T-helper 2 cell treated with Interferon-gamma antibody and Interleukin-4, amounts not matched to agents 100 ng/mL and 5 ng/mL, for 36 hours (primary cell): ENCODE data around the gene ACTN4. TPM values are rescaled to one million over a fixed set of nuclear protein-coding genes. Genes with fewer than 3 reads are reported as not detected.
"Not testable (repeated sequence)": the region's sequence is repeated elsewhere in the genome, so short reads cannot be mapped to it uniquely, and the experiment has no call there.

Source experiments
- intact Hi-C: fragments of 100-400 bp; cut with micrococcal nuclease; formaldehyde crosslinking; loops from one replicate; pipeline ENCODE4 v1.15.1; 2023
- total RNA-seq: library from RNA; stranded (reverse); gene quantifications from 2 replicates; pipeline ENCODE4 v1.2.3, GENCODE V29; 2022

The ACTN4 gene
- total RNA-seq: 425 TPM in 2 replicates

- intact Hi-C loops: loop anchor here (1.0 to 5.0 kb wide), 4 partner anchors 10 to 252 kb away; partner anchors contain the start of genes EIF3K, NFKBIB and SIRT2
These were observed at the start of gene ACTN4 for GRCh38 chr19:38647368-38647965. ACTN4 (plus strand) TSS chr19:38647649; CDS start chr19:38647746, 97 bp downstream.

DNA sequence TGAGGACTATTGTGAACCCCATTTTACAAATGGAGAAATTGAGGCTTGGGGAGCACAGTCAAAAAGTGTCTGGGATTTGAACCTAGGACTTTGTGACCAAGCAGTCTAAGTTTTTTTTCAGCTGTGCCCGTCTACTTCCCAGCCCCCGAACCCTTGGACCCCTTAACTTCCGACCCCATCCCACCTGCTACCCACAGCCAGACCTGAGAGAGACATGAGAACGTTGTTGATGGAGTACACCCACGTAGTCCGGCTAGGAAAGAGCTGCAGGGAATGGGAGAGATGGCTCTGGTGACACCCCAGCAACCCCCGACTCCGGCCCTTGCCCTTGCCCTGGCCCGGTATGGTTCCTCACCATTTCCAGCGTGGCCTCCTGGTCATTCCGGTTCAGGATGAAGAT lies 47.7 kb upstream of the ACTN4 start:
- intact Hi-C loops: no loop called here

DNA sequence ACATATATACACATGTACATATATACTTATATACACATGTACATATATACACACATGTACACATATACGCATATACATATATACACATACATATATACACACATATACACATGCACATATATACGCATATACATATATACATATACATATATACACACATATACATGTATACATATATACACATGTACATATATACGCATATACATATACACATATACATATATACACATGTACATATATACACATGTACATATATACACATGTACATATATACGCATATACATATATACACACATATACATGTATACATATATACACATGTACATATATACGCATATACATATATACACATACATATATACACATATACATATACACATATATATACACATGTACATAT lies 44.6 kb upstream of the ACTN4 start:
- intact Hi-C loops: not testable (repeated sequence)

DNA sequence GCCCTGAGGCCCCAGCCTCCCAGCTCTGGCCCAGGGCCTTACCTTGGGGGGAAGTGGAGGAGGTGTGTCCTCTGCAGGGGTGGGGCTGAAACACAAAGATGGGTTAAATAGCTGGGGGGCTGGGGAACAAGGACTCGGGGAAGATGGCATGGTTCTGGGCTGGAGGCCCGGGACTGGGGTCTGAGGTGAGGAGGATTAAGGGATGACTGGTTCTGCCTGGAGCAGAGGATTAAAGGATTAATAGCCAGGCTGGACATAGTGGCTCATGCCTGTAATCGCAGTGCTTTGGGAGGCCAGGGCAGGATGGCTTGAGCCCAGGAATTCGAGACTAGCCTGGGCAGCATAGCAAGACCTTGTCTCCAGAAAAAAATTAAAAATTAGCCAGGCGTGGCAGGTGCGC lies 41.3 kb upstream of the ACTN4 start:
- intact Hi-C loops: no loop called here

DNA sequence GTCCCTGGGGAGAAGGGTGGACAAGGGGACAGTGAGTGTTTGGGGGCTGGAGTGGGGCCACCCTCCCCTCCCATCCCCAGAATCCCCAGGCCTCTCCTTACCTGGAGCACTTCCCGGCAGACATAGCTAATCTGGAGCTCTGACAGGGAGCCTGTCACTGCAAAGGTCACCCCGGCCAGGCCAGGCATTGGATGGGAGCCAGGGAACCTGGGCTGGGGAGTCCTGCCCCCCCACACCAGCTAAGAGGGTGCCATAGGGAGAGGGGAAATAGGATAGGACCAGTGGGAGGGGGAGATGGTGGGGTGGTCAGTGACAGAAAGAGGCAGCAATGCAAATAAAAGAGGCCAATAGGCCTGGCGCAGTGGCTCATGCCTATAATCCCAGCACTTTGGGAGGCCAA lies 33.2 kb upstream of the ACTN4 start:
- intact Hi-C loops: no loop called here

GRCh38 chr19:38615007-38615581 lies 32.4 kb upstream of the ACTN4 start:
- intact Hi-C loops: no loop called here

DNA sequence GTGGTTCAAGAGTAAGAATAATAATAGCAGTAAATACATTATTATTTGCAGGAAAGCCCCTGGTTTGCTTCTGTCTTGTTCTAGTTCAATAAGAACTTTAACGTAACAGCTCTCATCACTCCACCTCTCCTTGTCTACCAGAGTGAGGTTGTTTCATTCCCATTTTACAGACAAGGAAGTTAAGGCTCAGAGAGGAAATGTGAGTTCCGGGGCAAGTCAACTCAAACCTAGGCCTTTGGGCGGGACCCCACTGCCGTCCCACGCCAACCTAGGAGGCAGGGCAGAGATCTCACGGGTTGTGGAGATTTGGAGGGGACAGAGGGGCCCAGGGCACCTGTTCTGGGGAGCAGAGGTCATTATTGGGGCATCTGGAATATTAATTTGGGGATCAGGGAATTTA lies 31.2 kb upstream of the ACTN4 start:
- intact Hi-C loops: no loop called here

- intact Hi-C loops: loop anchor here (1.0 kb wide), 1 partner anchor 102 kb away; no protein-coding TSS in a partner anchor
These were observed 30.1 kb upstream of the ACTN4 start for GRCh38 chr19:38617283-38617763.

DNA sequence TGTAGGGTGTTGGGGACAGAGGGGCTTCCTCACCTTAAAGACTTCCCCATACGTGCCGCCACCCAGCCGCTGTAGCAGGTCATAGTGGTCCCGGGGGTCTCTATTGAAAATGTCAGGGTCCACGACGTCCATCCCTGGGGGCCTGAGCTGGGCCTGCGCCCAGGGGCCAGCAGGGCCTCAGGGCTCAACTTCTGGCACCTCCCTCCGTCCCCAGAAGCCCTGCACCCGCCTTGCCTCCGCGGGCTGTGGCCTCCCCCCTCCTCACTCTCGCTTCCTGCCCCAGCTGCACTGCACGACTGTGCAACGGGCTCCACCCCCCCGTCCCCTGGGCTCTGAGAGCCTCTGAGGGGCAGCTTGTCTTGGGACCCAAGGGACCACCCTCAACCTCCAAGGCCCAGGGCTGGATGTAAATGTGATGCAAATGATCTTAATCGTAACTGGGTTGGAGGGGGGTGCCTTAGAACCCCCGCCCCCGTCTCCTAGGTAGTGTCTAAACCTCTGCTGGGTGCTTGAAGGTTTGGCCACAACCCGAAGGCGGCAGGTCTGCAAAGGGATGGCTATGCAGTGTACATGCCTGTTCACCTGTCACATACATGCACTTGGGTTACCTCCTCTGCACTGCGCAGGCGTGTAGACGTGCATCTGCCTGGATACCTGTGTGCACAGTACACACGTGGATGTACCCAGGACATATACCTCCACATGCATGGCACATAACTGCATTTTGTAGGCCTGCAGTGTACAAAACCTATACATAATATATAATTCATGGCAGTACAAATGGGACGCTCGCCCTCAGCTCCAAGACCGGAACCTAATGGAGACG lies 29.5 kb upstream of the ACTN4 start, which contains the start of gene MAP4K1:
Gene MAP4K1, minus strand, starts transcription at position 190 of the 826 bp plus-strand sequence. Its CDS starts 58 bp downstream, at position 132.
- intact Hi-C loops: loop anchor here (1.0 to 2.0 kb wide), 5 partner anchors 61 to 313 kb away; partner anchors contain the start of genes MRPS12, NFKBIB, SARS2 and SIRT2

DNA sequence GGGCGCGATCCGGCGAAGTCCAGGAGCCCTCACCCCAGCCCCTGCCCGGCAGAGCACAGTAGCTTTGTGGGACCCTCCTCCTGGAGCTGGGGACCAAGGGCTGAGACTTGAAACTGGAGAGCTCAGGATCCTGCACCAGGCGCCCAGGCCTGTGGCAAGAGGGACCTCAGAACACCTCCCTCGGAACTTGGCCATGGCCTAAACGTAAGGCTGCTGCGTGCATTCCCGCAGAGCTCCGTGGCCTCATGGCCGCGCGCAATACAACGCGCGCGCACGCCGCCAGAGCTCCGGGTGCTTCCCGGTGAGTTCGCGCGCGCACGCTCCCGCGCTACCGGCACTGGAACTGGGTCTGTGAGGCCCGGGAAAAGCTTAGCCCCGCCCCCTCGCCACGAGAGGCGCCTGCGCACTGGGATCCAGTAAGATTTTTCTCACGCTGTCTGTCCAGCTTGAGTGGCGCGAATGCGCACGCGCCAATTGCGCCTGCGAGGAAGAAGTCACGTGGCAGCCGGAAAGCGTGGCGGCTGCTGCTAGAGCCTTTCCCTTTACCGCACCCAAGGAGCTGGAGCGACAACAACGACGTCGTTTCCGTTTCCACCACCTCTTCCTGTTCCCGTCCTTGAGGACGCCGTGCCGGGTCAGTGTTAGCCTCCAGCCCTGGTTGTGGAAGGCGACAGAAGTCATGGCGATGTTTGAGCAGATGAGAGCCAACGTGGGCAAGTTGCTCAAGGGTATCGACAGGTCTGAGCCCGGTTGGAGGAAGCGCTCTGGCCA lies 28.7 kb upstream of the ACTN4 start, which contains the start of gene EIF3K:
Gene EIF3K, plus strand, starts transcription at position 599 of the 771 bp plus-strand sequence. Its CDS starts 81 bp downstream, at position 680.
- intact Hi-C loops: loop anchor here (1.0 to 2.0 kb wide), 6 partner anchors 29 to 312 kb away; partner anchors contain the start of genes ACTN4, MRPS12, NFKBIB and SARS2

GRCh38 chr19:38619361-38620174 lies 27.9 kb upstream of the ACTN4 start:
- intact Hi-C loops: loop anchor here (1.0 to 2.0 kb wide), 5 partner anchors 28 to 311 kb away; partner anchors contain the start of genes ACTN4, MRPS12 and SARS2

GRCh38 chr19:38624822-38625221 lies 22.6 kb upstream of the ACTN4 start:
- intact Hi-C loops: no loop called here

DNA sequence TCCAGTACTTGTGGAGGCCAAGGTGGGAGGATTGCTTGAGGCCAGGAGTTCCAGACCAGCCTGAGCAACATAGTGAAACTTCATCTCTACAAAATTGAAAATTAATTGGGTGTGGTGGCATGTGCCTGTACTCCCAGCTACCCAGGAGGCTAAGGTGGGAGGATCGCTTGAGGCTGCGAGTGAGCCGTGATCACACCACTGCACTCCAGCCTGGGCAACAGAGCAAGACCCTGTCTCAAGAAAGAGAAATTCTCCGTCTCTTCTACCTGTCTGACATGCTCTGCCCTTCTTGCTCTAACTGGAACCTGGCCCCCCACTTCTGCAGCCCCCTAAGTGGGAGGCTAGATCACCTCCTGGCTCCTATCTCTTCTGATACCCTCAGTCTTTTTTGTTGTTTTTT lies 21.0 kb upstream of the ACTN4 start:
- intact Hi-C loops: no loop called here

DNA sequence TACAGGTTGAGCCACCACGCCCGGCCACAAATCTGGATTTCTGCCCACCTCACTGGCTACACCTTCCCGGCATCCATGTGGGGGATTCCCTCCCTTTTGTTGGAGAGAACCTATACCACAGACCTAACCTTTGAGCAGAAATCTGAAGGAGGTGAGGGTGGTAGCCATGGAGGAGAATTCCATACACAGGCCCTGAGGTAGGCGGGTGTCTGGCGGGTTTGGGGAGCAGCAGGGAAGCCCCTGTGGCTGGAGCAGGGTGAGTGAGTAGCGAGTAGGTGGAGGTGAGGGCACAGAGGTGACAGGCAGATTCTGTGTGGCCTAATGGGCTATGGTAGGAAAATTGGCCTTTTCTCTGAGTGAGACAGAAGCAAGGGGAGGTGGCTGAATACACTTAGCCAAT lies 17.9 kb upstream of the ACTN4 start:
- intact Hi-C loops: no loop called here

- intact Hi-C loops: not testable (repeated sequence)
These were observed 16.1 kb upstream of the ACTN4 start for GRCh38 chr19:38631301-38631700.

GRCh38 chr19:38631811-38632475 lies 15.5 kb upstream of the ACTN4 start:
- intact Hi-C loops: not testable (repeated sequence)

- intact Hi-C loops: no loop called here
These were observed 14.8 kb upstream of the ACTN4 start for GRCh38 chr19:38632476-38633213.

DNA sequence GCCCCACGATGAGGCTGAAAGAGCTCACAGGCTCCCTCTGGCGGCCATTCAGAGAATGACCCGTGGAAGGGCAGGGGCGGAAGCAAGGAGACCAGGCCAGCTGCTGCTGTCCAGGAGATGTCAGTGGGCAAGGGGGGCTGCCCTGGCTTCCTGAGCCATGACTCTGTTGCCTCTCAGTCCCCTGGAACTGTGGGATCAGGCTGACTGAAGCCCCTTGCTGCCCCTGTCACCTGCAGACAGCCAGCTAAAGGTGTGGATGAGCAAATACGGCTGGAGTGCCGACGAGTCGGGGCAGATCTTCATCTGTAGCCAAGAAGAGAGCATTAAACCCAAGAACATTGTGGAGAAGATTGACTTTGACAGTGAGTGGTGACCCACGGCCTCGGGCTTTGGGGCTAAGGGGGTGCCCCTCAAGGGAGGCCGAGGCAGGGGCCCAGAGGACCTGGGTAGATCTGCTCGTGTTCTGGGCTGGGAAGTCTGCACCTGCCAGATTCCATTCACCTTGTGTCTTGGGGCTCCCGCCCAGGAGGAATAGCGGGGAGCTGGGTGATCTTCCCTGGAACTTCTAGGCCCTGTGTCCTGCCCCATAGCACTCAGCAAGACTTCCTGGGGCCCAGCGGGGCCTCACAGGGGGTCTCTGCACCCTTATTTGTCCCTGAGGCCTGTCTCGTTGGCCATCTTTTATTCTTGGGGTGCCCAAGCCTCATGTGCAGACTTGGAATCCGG lies 12.5 kb upstream of the ACTN4 start:
- intact Hi-C loops: loop anchor here (1.0 to 5.0 kb wide), 2 partner anchors 120 to 297 kb away; partner anchors contain the start of genes MRPS12 and SARS2
